Mesodermal cell (in vitro differentiated cells): Measurements from ENCODE around the gene RALB.
"Not testable (repeated sequence)": the region's sequence is repeated elsewhere in the genome, so short reads cannot be mapped to it uniquely, and the experiment has no call there.

Source experiments
- H3K27ac ChIP-seq: 2 replicates; pipeline ENCODE4 v1.7.0; 2013; ENCODE audit warnings: mild to moderate bottlenecking, low read depth, low read length, moderate library complexity; ENCODE audit not compliant: severe bottlenecking
- H3K36me3 ChIP-seq: 2 replicates; pipeline ENCODE4 v1.7.1; 2013; ENCODE audit warnings: mild to moderate bottlenecking, low read length, moderate library complexity; ENCODE audit not compliant: control insufficient read depth, insufficient read depth
- H3K4me1 ChIP-seq: one replicate; pipeline ENCODE4 v1.7.1; 2013; ENCODE audit warnings: mild to moderate bottlenecking, low read length; ENCODE audit not compliant: insufficient read depth, control insufficient read depth, poor library complexity, severe bottlenecking
- H3K4me3 ChIP-seq: 2 replicates; pipeline ENCODE4 v1.7.0; 2013; ENCODE audit warnings: low read length, control low read depth, mild to moderate bottlenecking; ENCODE audit not compliant: insufficient read depth, poor library complexity, severe bottlenecking; ENCODE audit errors: extremely low read depth
- H3K9me3 ChIP-seq: 2 replicates; pipeline ENCODE4 v1.7.1; 2013; ENCODE audit warnings: mild to moderate bottlenecking, low read length, moderate library complexity; ENCODE audit not compliant: control insufficient read depth
- WGBS, 2 experiments: methylation state at CpG; one replicate each; pipeline ENCODE4 v1.1.5; 2013; ENCODE audit warnings: missing lambda C conversion rate in 2 of 2; ENCODE audit not compliant: insufficient coverage in 2 of 2; 5-methylcytosine and 5-hydroxymethylcytosine counted together

RALB gene

DNA sequence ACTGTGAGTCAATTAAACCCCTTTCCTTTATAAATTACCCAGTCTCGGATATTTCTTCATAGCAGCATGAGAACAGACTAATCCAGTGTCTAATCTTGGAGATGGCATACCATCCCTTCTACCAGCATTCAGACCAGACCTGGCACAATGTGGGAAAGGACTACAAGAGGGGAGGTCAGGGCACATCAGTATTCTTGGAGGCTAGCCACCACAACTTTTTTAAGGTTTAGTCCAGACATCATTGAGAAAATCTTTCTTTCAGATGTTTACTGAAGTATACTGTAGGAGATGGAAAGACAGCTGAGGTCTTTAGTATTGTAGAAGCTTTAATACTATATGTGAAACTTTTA is 4.0 kb downstream of the RALB start:
- Histone ChIP-seq H3K36me3 (peaks cover 24% of the 10 kb centered on the region), H3K4me1 (peaks cover 10% of the 10 kb centered on the region), H3K9me3 (peaks cover 12% of the 10 kb centered on the region), H3K4me3 (no peak overlapping the region), H3K27ac (no peak overlapping the region)
- 86 to 100% methylated on average over 1 of the region's 1 CpG for WGBS, 2 experiments

- no CpG with 5 or more reads among the region's 1 CpG for WGBS, 2 experiments
- Histone ChIP-seq H3K4me3 (no peak overlapping the region), H3K9me3 (peaks cover 12% of the 10 kb centered on the region), H3K36me3 (peaks cover 24% of the 10 kb centered on the region), H3K27ac (no peak overlapping the region), H3K4me1 (peaks cover 10% of the 10 kb centered on the region)
Observed at GRCh38 chr2:120257522-120257921, 4.9 kb downstream of the RALB start.

- Histone ChIP-seq H3K4me3 (no peak overlapping the region), H3K27ac (no peak overlapping the region), H3K4me1 (peaks cover 15% of the 10 kb centered on the region), H3K36me3 (peaks cover 24% of the 10 kb centered on the region), H3K9me3 (peaks cover 12% of the 10 kb centered on the region)
- WGBS, 2 experiments: 88 to 94% methylated on average over 8 to 9 of the region's 9 CpGs
Observed at GRCh38 chr2:120258196-120258595, 5.5 kb downstream of the RALB start.

DNA sequence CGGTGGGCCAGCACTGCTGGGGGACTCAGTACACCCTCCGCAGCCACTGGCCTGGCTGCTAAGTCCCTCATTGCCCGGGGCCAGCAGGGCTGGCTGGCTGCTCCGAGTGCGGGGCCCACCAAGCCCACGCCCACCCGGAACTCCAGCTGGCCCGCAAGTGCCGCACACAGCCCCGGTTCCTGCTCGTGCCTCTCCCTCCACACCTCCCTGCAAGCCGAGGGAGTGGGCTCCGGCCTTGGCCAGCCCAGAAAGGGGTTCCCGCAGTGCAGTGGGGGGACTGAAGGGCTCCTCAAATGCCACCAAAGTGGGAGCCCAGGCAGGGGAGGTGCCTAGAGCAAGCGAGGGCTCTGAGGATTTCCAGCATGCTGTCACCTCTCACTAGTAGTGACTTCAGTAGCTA is 7.3 kb downstream of the RALB start:
- H3K4me1 ChIP-seq, H3K27ac ChIP-seq, H3K4me3 ChIP-seq: not testable (repeated sequence)
- Histone ChIP-seq H3K9me3 (peaks cover 12% of the 10 kb centered on the region), H3K36me3 (peaks cover 24% of the 10 kb centered on the region)
- WGBS, 2 experiments: 100% methylated on average over 2 of the region's 15 CpGs; no CpG with 5 or more reads in 1 of the 2 experiments

DNA sequence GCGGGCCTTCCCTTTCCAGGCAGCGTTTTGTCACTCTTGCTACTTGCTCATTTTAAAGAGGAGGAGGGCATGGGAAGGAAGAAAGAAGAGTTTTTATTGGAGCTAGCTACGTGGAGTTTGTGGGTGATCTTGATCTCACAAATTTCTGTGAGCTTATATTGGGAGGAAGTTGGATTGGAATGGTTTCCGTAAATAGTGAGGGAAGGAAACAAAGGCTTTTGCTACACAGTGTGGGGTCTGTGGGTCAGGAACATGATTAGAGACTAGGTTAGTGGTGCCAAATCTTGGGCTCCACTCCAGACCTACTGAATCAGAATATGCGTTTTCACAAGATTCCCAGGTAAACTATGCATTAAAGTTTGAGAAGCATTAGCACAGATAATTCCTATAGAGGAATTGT is 8.1 kb downstream of the RALB start:
- Histone ChIP-seq H3K4me3 (no peak overlapping the region), H3K9me3 (peaks cover 12% of the 10 kb centered on the region), H3K36me3 (peaks cover 24% of the 10 kb centered on the region), H3K4me1 (peaks cover 8% of the 10 kb centered on the region), H3K27ac (no peak overlapping the region)
- 94 to 100% methylated on average over 3 of the region's 5 CpGs for WGBS, 2 experiments

GRCh38 chr2:120261387-120262006 is 8.8 kb downstream of the RALB start:
- Histone ChIP-seq H3K4me3 (no peak overlapping the region), H3K9me3 (peaks cover 12% of the 10 kb centered on the region), H3K36me3 (peaks cover 18% of the 10 kb centered on the region), H3K4me1 (peaks cover 8% of the 10 kb centered on the region), H3K27ac (no peak overlapping the region)
- 83 to 88% methylated on average over 6 of the region's 6 CpGs for WGBS, 2 experiments

GRCh38 chr2:120262150-120262549 is 9.5 kb downstream of the RALB start:
- WGBS, 2 experiments: 33 to 50% methylated on average over 2 of the region's 2 CpGs
- Histone ChIP-seq H3K36me3 (peaks cover 17% of the 10 kb centered on the region), H3K9me3 (peaks cover 12% of the 10 kb centered on the region), H3K27ac (peak overlapping the region; percentile 45), H3K4me1 (peaks cover 8% of the 10 kb centered on the region), H3K4me3 (no peak overlapping the region)

GRCh38 chr2:120262761-120263428 is 10.2 kb downstream of the RALB start:
- H3K4me1 ChIP-seq: peaks cover 8% of the 10 kb centered on the region
- peak overlapping the region; percentile 45 for H3K27ac ChIP-seq
- peaks cover 14% of the 10 kb centered on the region for H3K36me3 ChIP-seq
- peaks cover 12% of the 10 kb centered on the region for H3K9me3 ChIP-seq
- 57 to 73% methylated on average over 7 of the region's 10 CpGs for WGBS, 2 experiments
- no peak overlapping the region for H3K4me3 ChIP-seq

GRCh38 chr2:120265006-120265405 is 12.4 kb downstream of the RALB start:
- WGBS, 2 experiments: 92 to 95% methylated on average over 10 of the region's 12 CpGs
- Histone ChIP-seq H3K4me3 (no peak overlapping the region), H3K4me1 (peaks cover 8% of the 10 kb centered on the region), H3K9me3 (peaks cover 6% of the 10 kb centered on the region), H3K27ac (no peak overlapping the region), H3K36me3 (peaks cover 21% of the 10 kb centered on the region)

DNA sequence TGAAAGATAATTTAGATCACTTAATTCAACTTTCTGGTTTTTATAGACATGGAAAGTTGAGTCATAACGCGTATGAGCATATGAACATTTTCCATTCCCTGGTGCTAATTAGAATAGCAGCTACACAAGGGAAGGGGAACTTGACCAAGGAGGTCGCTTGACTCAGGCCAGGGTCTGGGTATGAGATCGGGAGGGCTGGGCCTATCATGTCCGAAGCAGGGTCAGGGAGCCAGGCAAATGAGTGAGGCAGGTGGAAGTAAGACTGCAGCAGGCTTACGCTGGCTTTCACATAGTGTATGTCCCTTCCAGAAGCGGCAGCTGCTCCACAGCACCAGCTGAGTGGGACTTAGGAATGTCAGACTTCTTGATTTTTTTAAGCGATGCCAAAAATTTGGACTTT is 14.7 kb downstream of the RALB start:
- no peaks in the 10 kb centered on the region for H3K9me3 ChIP-seq
- peaks cover 16% of the 10 kb centered on the region for H3K36me3 ChIP-seq
- WGBS, 2 experiments: 95 to 100% methylated on average over 6 to 7 of the region's 8 CpGs
- no peak overlapping the region for H3K27ac ChIP-seq
- H3K4me1 ChIP-seq: peaks cover 6% of the 10 kb centered on the region
- H3K4me3 ChIP-seq: no peak overlapping the region

DNA sequence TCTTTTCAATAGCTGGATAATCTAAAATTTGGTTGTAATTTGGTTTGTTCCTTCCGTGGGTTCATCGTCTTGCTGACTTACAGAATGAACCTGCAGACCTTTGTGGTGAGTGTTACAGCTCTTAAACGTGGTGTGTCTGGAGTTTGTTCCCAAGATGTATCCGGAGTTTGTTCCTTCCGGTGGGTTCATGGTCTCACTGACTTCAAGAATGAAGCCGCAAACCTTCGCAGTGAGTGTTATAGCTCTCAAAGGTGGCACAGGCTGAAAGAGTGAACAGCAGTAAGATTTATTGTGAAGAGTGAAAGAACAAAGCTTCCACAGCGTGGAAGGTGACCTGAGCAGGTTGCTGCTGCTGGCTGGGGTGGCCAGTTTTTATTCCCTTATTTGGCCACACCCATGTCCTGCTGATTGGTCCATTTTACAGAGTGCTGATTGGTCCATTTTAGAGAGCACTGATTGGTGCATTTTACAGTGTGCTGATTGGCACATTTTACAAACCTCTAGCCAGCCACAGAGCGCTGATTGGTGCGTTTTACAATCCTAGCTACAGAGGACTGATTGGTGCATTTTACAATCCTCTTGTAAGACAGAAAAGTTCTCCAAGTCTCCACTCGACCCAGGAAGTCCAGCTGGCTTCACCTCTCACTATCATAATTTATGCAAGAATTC is 16.6 kb downstream of the RALB start:
- WGBS, 2 experiments: 91 to 99% methylated on average over 8 to 10 of the region's 11 CpGs

More for the DNA sequence above, 16.6 kb downstream of the RALB start:
- H3K36me3 ChIP-seq: peaks cover 21% of the 10 kb centered on the region
- H3K4me1 ChIP-seq: no peaks in the 10 kb centered on the region
- H3K9me3 ChIP-seq: peaks cover 6% of the 10 kb centered on the region
- no peak overlapping the region for H3K27ac ChIP-seq
- H3K4me3 ChIP-seq: no peak overlapping the region
